Neuronal stem cell (in vitro differentiated cells): ENCODE measurements around the gene MRPL57.
"Not testable (repeated sequence)": the region's sequence is repeated elsewhere in the genome, so short reads cannot be mapped to it uniquely, and the experiment has no call there.

ENCODE experiments used
- DNase-seq: peaks from one replicate; pipeline ENCODE4 v3.0.0-alpha.2; 2013; ENCODE audit warnings: low spot score
- H2AFZ ChIP-seq: one replicate; pipeline ENCODE4 v1.6.1; 2013; ENCODE audit warnings: mild to moderate bottlenecking, low read length, inconsistent platforms
- H2AK5ac ChIP-seq: 2 replicates; pipeline ENCODE4 v1.6.1; 2013; ENCODE audit warnings: low read depth, mild to moderate bottlenecking, inconsistent platforms, low read length, moderate library complexity, mixed read lengths
- H2BK120ac ChIP-seq: 2 replicates; pipeline ENCODE4 v1.6.1; 2013; ENCODE audit warnings: low read depth, mild to moderate bottlenecking, inconsistent platforms, low read length, moderate library complexity, mixed read lengths
- H2BK12ac ChIP-seq: one replicate; pipeline ENCODE4 v1.6.1; 2013; ENCODE audit warnings: low read length, inconsistent platforms
- H2BK15ac ChIP-seq: 2 replicates; pipeline ENCODE4 v1.6.1; 2013; ENCODE audit warnings: mild to moderate bottlenecking, low read length, inconsistent platforms, mixed read lengths
- H2BK5ac ChIP-seq: one replicate; pipeline ENCODE4 v1.6.1; 2013; ENCODE audit warnings: inconsistent platforms, mild to moderate bottlenecking, low read length, moderate library complexity
- H3K14ac ChIP-seq: one replicate; pipeline ENCODE4 v1.6.1; 2013; ENCODE audit warnings: low read length, inconsistent platforms
- H3K18ac ChIP-seq: 2 replicates; pipeline ENCODE4 v1.6.1; 2013; ENCODE audit warnings: low read length, inconsistent platforms
- H3K23ac ChIP-seq: 2 replicates; pipeline ENCODE4 v1.6.1; 2013; ENCODE audit warnings: low read depth, mild to moderate bottlenecking, mixed read lengths, low read length, inconsistent platforms; ENCODE audit not compliant: poor library complexity
- H3K27ac ChIP-seq: replicated peaks from 3 replicates; pipeline ENCODE4 v1.5.1; 2013; ENCODE audit warnings: low read length, inconsistent platforms
- H3K27me3 ChIP-seq, 3 experiments: 2 replicates each; pipeline ENCODE4 v1.6.1; 2013; ENCODE audit warnings: low read length in 3 of 3, mild to moderate bottlenecking in 2 of 3, inconsistent platforms in 1 of 3, low read depth in 1 of 3, mixed read lengths in 1 of 3, moderate library complexity in 1 of 3; ENCODE audit not compliant: control insufficient read depth in 3 of 3, insufficient read depth in 3 of 3
- H3K36me3 ChIP-seq, 2 donors: replicated peaks in 1 of 2; 2 replicates each; pipeline ENCODE4 v1.6.1; 2013; ENCODE audit warnings: low read length in 2 of 2; ENCODE audit not compliant: control insufficient read depth in 2 of 2, insufficient read depth in 2 of 2
- H3K4ac ChIP-seq: 2 replicates; pipeline ENCODE4 v1.6.1; 2013; ENCODE audit warnings: inconsistent platforms, mild to moderate bottlenecking, low read length, moderate library complexity
- H3K4me1 ChIP-seq, 2 donors: 1 replicate in 1 of 2; 2 replicates in 1 of 2; pipeline ENCODE4 v1.6.1; 2013; ENCODE audit warnings: low read length in 2 of 2, low read depth in 1 of 2; ENCODE audit not compliant: control insufficient read depth in 2 of 2, insufficient read depth in 1 of 2
- H3K4me2 ChIP-seq: one replicate; pipeline ENCODE4 v1.6.1; 2013; ENCODE audit warnings: mild to moderate bottlenecking, low read length, inconsistent platforms; ENCODE audit not compliant: insufficient read depth, poor library complexity, severe bottlenecking
- H3K4me3 ChIP-seq, 2 donors: 2 replicates each; pipeline ENCODE4 v1.5.1; 2013; ENCODE audit warnings: low read length in 2 of 2, mild to moderate bottlenecking in 2 of 2, inconsistent platforms in 1 of 2, moderate library complexity in 1 of 2
- H3K79me1 ChIP-seq: one replicate; pipeline ENCODE4 v1.6.1; 2013; ENCODE audit warnings: low read depth, mild to moderate bottlenecking, inconsistent platforms, low read length, moderate library complexity
- H3K9ac ChIP-seq: one replicate; pipeline ENCODE4 v1.6.1; 2013; ENCODE audit warnings: mild to moderate bottlenecking, low read depth, low read length, inconsistent platforms; ENCODE audit not compliant: poor library complexity
- H3K9me3 ChIP-seq, 2 donors: replicated peaks in 1 of 2; 2 replicates each; pipeline versions ENCODE3 to v1.6.1; 2013; ENCODE audit warnings: low read length in 2 of 2, mild to moderate bottlenecking in 2 of 2, inconsistent platforms in 1 of 2, low read depth in 1 of 2, mixed read lengths in 1 of 2, moderate library complexity in 1 of 2; ENCODE audit not compliant: control insufficient read depth in 2 of 2, insufficient read depth in 1 of 2
- H4K8ac ChIP-seq: one replicate; pipeline ENCODE4 v1.6.1; 2013; ENCODE audit warnings: low read depth, mild to moderate bottlenecking, inconsistent platforms, low read length, moderate library complexity
- H4K91ac ChIP-seq: one replicate; pipeline ENCODE4 v1.6.1; 2013; ENCODE audit warnings: low read length, low read depth, mild to moderate bottlenecking, inconsistent platforms; ENCODE audit not compliant: poor library complexity
- WGBS, 2 donors: extraction: QIAGEN DNeasy Blood & Tissue Kit; methylation state at CpG; one replicate each; pipeline ENCODE4 v1.1.7; 2013; ENCODE audit warnings: missing lambda C conversion rate in 2 of 2, mixed read lengths in 1 of 2; ENCODE audit not compliant: insufficient read length in 2 of 2, insufficient replicate concordance in 1 of 2; ENCODE audit errors: extremely low coverage in 2 of 2; 5-methylcytosine and 5-hydroxymethylcytosine counted together

Gene MRPL57

DNA sequence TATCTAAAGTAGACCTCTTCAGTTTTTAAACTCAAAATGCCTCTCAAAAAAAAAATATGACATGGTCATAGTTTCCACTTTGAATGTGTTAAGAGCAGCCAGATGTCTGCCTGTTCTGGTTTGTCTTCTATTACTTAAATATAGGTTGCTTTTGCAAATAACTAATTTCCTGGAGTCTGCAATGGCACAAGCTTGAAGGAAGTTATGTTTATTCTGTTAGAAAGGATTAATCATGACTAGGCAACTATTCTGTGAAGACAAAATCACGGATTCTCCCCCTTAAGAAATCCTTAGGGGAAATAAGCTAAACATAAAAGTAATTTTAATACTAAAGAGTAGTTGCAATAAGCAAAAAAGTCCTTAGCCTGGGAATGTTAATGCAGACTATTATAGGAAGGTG lies 26.4 kb upstream of the MRPL57 start:
- Histone ChIP-seq H2BK15ac (no peak overlapping the region), H3K27me3 (no peaks in the 10 kb centered on the region), H3K4ac (no peak overlapping the region), H3K4me2 (no peak overlapping the region), H3K79me1 (no peaks in the 10 kb centered on the region), H4K8ac (no peak overlapping the region), H3K23ac (no peak overlapping the region), H3K9ac (no peak overlapping the region), H3K18ac (no peak overlapping the region), H3K4me3 (no peak overlapping the region), H2BK120ac (no peak overlapping the region), H2BK12ac (no peak overlapping the region), H2AK5ac (no peak overlapping the region), H3K27ac (no peak overlapping the region), H3K9me3 (no peaks in the 10 kb centered on the region), H2BK5ac (no peak overlapping the region), H2AFZ (no peak overlapping the region), H3K14ac (no peak overlapping the region), H3K36me3 (peaks cover 15 to 69% of the 10 kb centered on the region in 2 donors), H3K4me1 (peaks cover 0 to 1% of the 10 kb centered on the region in 2 donors), H4K91ac (no peak overlapping the region)
- DNase-seq, result no peak
- no CpG with 5 or more reads among the region's 1 CpG for WGBS, 2 donors

DNA sequence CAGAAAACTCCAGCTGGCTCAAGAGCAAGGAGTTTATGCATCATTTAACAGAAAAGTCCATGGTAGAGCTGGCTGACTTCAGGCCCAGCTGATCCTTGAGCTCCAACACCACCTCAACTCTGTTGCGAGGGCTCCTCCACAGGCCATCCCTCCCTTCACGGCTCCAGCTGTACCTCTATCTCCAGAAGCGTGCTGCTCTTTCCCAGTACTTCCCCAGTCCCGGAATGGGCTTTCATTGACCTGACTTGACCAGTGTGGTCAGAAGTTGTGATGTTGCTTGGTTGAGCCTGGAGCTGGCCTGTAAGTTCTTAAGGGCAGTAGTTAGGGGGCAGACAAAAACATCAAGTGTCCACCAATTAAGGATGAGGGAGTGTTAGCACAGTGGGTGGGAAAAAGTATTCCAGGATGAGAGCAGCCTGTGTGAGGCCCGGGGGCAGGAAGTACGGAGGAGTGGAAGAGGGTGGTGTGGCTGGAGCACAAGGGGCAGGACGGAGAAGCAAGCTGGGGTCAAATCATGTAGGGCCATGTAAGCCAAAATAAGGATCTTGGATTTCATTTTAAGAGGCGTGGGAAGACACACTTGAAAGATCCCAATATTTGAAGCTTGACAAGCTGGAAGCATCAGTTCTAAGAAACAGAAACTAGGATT lies 24.1 kb upstream of the MRPL57 start:
- Histone ChIP-seq H3K4me1 (peaks cover 0 to 1% of the 10 kb centered on the region in 2 donors), H2AK5ac (no peak overlapping the region), H3K9ac (no peak overlapping the region), H2BK5ac (no peak overlapping the region), H3K4me3 (peak overlapping the region in 1 of 2 donors; percentile 5), H3K36me3 (peaks cover 13 to 68% of the 10 kb centered on the region in 2 donors), H2BK15ac (no peak overlapping the region), H4K91ac (no peak overlapping the region), H3K79me1 (no peaks in the 10 kb centered on the region), H2BK120ac (no peak overlapping the region), H3K9me3 (no peaks in the 10 kb centered on the region), H2BK12ac (no peak overlapping the region), H3K23ac (no peak overlapping the region), H3K27ac (no peak overlapping the region), H3K4ac (no peak overlapping the region), H2AFZ (no peak overlapping the region), H4K8ac (no peak overlapping the region), H3K27me3 (no peaks in the 10 kb centered on the region), H3K14ac (no peak overlapping the region), H3K4me2 (no peak overlapping the region), H3K18ac (no peak overlapping the region)
- WGBS, 2 donors, result no CpG with 5 or more reads among the region's 8 CpGs
- no peak for DNase-seq

DNA sequence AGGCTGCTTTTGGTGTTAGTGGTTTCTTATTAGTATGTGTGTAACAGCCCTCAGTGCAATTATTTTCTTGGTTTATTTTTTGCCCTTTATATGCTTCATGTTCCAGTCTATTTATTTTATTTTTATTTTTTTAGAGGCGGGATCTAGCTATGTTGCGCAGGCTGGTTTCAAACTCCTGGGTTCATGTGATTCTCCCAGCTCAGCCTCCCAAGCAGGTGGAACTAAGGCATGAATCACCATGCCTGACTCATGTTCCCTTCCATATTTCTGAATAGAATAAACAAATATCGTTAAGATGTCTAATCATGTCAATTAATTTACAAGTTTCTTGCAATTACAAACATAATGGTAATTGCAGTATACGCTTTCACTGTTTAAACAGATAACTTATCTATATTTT lies 11.8 kb upstream of the MRPL57 start:
- Histone ChIP-seq H3K79me1 (peaks cover 3% of the 10 kb centered on the region), H3K9ac (no peak overlapping the region), H3K9me3 (no peaks in the 10 kb centered on the region), H4K91ac (no peak overlapping the region), H3K4me2 (no peak overlapping the region), H2AFZ (no peak overlapping the region), H3K18ac (no peak overlapping the region), H3K23ac (no peak overlapping the region), H3K36me3 (peaks cover 6 to 97% of the 10 kb centered on the region in 2 donors), H3K14ac (no peak overlapping the region), H2BK15ac (no peak overlapping the region), H3K27me3 (no peaks in the 10 kb centered on the region), H3K27ac (no peak overlapping the region), H2BK5ac (no peak overlapping the region), H4K8ac (no peak overlapping the region), H3K4me1 (no peaks in the 10 kb centered on the region), H3K4ac (no peak overlapping the region), H2BK120ac (no peak overlapping the region), H3K4me3 (no peak overlapping the region), H2BK12ac (no peak overlapping the region), H2AK5ac (no peak overlapping the region)
- DNase-seq, result no peak
- no CpG with 5 or more reads among the region's 4 CpGs for WGBS, 2 donors

DNA sequence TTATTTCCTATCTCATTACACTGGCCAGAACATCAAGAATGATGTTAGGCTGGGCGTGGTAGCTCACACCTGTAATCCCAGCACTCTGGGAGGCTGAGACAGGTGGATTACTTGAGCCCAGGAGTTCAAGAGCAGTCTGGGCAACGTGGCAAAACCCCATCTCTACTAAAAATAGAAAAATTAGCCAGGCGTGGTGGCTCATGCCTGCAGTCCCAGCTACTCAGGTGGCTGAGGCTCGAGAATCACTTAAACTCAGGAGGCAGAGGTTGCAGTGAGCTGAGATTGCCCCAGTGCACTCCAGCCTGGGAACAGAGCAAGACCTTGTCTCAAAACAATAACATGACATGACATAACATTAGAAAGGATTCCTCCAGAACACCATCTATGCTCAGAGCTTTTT lies 10.9 kb upstream of the MRPL57 start:
- not testable (repeated sequence) for H3K9me3 ChIP-seq, H3K18ac ChIP-seq, H4K8ac ChIP-seq, DNase-seq, H2BK12ac ChIP-seq, H3K4me1 ChIP-seq, H3K9ac ChIP-seq, H3K14ac ChIP-seq, H3K79me1 ChIP-seq, H2AFZ ChIP-seq, H3K27ac ChIP-seq, H3K4me2 ChIP-seq, H3K27me3 ChIP-seq, H2BK15ac ChIP-seq, H4K91ac ChIP-seq, H2BK120ac ChIP-seq, H3K23ac ChIP-seq, H2AK5ac ChIP-seq, H3K4me3 ChIP-seq, H2BK5ac ChIP-seq, H3K4ac ChIP-seq
- peaks cover 5 to 96% of the 10 kb centered on the region in 2 donors for H3K36me3 ChIP-seq
- WGBS, 2 donors, result no CpG with 5 or more reads among the region's 4 CpGs
